GM12801 (cell line): ENCODE results near the gene TMC1.

Experiments
- TF ChIP-seq, protein P1 (sequence below): IDR thresholded peaks from one replicate; pipeline ENCODE4 v1.5.1; 2011; ENCODE audit warnings: control low read depth; ENCODE audit not compliant: insufficient read length; ENCODE audit errors: extremely low read depth

Gene TMC1

DNA sequence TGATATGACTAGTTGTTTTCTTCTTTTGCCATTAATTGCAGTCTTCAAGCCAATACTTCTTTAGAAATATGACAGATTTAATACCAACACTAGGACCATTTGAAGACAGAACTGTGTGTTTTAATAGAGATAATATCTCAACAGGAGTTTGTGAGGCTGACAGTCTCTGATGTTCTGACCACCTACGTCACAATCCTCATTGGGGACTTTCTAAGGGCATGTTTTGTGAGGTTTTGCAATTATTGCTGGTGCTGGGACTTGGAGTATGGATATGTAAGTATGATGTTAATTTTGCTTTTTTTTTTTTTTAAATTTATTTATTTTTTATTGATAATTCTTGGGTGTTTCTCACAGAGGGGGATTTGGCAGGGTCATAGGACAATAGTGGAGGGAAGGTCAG is 283.8 kb downstream of the TMC1 start:
- TF ChIP-seq, protein P1, sequence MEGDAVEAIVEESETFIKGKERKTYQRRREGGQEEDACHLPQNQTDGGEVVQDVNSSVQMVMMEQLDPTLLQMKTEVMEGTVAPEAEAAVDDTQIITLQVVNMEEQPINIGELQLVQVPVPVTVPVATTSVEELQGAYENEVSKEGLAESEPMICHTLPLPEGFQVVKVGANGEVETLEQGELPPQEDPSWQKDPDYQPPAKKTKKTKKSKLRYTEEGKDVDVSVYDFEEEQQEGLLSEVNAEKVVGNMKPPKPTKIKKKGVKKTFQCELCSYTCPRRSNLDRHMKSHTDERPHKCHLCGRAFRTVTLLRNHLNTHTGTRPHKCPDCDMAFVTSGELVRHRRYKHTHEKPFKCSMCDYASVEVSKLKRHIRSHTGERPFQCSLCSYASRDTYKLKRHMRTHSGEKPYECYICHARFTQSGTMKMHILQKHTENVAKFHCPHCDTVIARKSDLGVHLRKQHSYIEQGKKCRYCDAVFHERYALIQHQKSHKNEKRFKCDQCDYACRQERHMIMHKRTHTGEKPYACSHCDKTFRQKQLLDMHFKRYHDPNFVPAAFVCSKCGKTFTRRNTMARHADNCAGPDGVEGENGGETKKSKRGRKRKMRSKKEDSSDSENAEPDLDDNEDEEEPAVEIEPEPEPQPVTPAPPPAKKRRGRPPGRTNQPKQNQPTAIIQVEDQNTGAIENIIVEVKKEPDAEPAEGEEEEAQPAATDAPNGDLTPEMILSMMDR = no peak

DNA sequence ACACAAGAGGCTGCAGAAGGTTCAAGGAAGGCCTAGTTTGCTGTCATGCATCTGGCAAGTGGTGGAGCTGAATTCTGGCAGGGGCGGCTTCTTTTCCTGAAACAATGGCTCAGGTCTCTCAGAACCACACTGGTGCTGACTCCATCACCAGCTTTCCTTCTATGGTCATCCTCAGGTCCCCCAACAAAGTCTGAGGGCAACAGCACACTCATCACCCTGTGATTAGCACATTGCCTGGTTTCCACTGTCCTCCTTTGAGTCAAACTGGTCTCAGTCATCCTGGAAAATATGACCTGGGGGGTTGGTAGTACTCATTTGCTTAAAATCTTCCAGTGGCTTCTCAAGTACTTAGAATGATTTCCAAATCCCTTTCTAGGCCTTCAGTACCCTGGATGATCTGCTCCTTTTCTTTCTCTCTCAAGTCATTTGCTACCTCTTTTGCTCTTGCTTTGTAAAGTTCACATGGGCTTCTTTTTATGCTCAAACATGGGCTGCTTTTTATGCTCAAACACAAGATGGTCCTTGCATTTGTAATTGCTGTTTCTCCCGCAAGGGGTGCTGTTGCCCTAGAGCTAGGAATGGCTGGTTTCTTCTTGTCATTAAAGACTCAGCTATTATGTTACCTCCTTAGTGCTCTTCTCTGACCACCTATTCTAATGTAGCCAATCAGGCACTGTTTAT is 286.5 kb downstream of the TMC1 start:
- TF ChIP-seq, protein P1 = no peak

DNA sequence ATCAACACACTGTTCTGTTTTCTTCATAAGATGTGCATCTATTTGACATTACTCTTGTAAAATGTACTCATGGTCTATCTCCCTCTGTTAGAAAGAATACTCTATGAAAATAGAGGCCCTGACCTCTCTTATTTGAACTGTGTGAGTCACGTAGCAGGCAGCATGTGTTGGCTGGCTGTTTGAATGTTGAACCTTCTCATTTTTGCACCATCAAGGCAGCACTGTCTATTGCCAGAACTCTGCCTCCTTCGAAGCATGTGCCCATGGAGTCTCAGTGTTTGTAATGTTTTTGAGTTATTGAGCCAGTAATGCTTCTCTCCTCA is 287.0 kb downstream of the TMC1 start:
- TF ChIP-seq, protein P1 = no peak

DNA sequence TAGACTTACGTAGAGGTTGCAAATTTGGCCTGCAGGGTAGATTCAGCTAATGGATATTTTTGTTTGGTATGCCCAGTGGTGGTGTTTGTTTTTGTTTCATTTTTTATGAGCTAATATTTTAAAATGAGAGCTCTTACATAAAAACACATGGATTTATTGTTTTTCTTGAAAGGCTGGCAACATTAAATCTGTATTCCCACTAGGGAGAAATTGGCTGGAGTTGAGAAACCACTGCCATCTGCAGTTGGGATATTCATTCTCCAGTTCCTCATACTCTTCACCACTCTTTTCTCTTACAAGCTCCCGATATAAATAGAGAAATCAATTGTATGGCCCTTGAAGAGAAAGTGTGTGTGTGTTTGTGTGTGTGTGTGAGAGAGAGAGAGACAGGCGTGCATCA is 288.2 kb downstream of the TMC1 start:
- TF ChIP-seq, protein P1 = no peak

DNA sequence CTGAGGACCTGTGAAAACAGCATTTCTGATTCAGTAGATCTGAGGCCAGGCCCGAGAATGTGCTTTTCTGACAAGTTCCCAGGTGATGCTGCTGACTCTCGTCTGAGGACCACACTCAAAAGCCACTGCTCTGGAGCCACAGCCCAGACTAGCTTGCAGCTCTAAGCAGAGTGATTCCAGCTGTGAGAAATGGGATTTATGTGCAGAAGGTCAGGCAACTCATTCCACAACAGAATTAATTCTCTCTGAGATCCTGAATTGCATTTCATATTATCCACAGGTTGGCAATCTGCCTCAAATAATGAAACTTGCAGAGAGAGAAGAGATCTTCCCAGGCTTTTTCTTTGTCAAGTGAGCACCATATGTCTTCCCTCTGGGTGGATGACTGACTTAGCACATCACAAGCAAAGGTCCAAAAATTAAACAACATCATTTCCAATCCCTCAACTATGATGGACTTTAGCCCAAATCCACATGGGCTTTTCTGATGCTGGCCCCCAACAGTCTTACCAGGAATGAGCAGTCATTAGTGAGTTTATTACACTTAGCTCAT is 291.2 kb downstream of the TMC1 start:
- TF ChIP-seq, protein P1 = no peak

DNA sequence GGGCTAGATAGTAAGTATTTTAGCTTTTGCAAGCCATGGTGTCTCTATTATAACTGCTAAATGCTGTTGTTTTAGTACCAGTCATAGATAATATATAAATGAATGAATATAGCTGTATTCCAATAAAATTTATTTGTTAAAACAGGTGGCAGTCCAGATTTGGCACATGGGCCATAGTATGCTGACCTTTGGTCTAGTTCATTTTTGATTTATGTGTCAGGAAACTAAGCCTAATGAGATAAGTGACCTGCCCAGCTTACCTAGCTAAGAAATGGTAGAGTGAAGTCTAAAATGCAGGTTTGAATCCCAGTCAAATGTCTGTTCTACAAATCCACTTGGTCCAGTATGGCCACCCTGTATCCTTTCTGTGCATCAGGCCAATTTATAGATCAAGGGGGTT is 292.1 kb downstream of the TMC1 start:
- TF ChIP-seq, protein P1 = no peak

DNA sequence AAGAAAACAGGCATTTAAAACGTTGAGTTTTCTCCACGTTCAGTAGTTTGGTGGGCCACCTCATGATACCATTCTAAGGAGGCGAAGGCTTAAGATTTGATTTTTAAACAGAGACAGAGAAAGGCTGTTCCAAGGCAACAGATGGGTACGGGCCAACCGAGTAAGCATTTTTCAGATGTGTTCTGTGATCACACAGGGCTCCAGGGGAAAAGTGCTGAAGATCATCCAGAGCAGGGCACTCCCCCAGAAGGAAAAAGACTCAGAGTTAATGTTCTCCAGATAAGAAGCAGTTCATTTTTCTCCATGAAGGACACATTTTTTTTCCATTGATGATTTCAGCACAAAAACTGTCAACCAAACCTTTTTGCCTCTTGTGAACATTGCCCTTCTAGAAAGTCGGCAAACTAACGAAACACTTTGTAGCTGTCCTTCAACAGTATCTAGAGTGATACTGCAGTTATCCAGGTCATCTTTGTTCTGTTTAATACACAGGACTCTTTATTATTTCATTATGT is 292.7 kb downstream of the TMC1 start:
- TF ChIP-seq, protein P1 = no peak

DNA sequence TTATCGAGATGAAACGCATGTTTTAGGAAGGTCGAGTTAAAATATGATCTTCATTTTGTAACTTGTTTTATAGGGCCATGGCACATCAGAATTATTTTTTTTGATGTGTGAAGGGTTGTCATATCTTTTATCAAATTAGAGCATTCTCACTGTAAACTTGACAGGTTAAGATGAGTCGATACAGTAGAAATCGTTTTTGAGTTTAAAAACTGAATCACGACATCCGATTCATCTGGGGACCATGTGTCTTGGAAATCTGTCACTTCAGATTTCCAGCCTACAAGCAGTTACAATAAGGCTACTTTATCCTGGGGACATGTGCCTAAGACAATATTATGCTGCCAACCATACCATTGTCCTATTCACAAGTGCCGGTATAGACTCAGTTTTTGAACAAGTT is 295.3 kb downstream of the TMC1 start:
- TF ChIP-seq, protein P1 = no peak
